GM18502 (cell line): ENCODE measurements around the gene ELFN1.

Source experiments
- ATAC-seq: cut with Tn5 transposase; IDR thresholded peaks from one replicate; pipeline ENCODE4 v1.9.1; 2021; ENCODE audit warnings: mild to moderate bottlenecking; ENCODE audit not compliant: unreplicated experiment, poor library complexity

The ELFN1 gene

DNA sequence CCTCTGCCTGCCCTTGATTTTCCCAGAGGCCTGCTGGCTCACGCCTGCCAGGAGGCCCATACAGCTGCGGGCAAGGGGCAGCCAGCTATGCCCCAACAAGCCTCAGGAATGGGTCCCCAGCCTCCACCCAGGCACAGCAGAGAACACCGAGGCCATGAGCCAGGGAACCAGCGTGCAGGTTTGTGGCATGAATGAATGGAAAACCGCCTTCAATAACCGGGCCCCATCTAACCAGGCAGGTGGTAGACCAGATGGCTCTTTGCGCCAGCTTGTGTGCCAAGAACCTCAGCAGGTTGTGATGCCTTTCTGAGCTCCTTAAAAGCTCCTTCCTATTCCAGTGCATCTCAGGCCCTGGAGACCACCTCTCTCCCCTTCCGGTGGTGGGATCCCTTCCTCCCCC is 50.2 kb downstream of the ELFN1 start:
- no peak for ATAC-seq

- ATAC-seq = no peak
Measured at GRCh38 chr7:1721047-1721690, 51.1 kb downstream of the ELFN1 start.

GRCh38 chr7:1723254-1723653 is 53.2 kb downstream of the ELFN1 start:
- no peak for ATAC-seq

GRCh38 chr7:1724118-1724910 is 54.2 kb downstream of the ELFN1 start:
- ATAC-seq = no peak

DNA sequence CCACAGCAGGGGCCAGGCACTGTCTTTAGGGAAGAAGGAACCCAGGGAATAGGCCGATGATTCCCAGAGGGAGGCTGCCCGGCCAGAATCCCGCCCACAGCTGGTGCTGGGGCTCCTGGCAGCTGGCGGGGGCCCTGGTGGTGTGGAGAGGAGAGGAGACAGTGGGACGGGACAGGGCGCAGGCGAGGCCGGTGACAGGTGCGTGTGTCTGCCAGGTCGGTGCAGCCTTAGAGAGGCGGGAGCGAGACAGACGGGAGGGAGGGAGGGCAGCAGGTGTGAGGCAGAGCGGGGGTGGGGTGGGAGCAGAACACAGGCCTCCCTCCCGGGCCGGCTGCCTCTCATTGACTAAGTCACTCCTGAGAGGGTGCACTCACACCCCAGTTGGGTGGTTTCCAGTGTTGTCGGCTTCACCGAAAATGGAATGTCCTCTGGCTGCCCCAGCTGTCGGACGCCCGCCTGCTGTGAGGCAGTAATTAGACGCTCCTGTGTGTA is 55.2 kb downstream of the ELFN1 start:
- ATAC-seq = no peak

GRCh38 chr7:1725766-1726630 is 55.9 kb downstream of the ELFN1 start:
- ATAC-seq = no peak

DNA sequence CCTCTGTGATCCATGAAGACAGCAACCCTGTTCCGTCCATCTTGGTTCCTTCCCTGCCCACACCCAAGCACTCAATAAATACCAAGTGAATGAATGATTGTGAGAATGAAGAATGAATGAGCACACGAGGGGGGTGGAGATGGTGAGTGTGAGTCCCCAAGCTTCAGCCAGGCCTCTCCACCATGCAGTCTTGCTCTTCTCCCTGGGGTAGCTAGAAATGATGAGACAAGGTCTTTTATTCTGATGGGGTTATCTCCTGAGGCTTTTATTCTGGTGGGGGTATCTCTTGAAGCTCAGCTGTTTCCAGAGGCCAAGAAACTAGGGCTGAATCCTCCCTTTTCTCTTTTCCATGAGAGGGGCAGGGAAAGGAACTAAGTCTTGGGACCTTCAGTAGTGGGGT is 57.0 kb downstream of the ELFN1 start:
- no peak for ATAC-seq

- ATAC-seq = no peak
Measured at GRCh38 chr7:1727812-1728570, 57.9 kb downstream of the ELFN1 start.

- no peak for ATAC-seq
Measured at GRCh38 chr7:1729183-1729582, 59.1 kb downstream of the ELFN1 start.

GRCh38 chr7:1729773-1730172 is 59.7 kb downstream of the ELFN1 start:
- no peak for ATAC-seq

- ATAC-seq = no peak
Measured at GRCh38 chr7:1732072-1732471, 62.0 kb downstream of the ELFN1 start.

GRCh38 chr7:1732645-1733044 is 62.6 kb downstream of the ELFN1 start:
- no peak for ATAC-seq

GRCh38 chr7:1733206-1733907 is 63.3 kb downstream of the ELFN1 start:
- ATAC-seq = no peak

GRCh38 chr7:1733908-1734730 is 64.0 kb downstream of the ELFN1 start:
- no peak for ATAC-seq

- ATAC-seq = no peak
Measured at GRCh38 chr7:1735262-1735661, 65.2 kb downstream of the ELFN1 start.

- no peak for ATAC-seq
Measured at GRCh38 chr7:1735806-1736483, 65.9 kb downstream of the ELFN1 start.

- ATAC-seq = no peak
Measured at GRCh38 chr7:1736484-1736817, 66.4 kb downstream of the ELFN1 start.

GRCh38 chr7:1736830-1737229 is 66.8 kb downstream of the ELFN1 start:
- ATAC-seq = no peak
